Tibial nerve (tissue), 4 donors: ENCODE data around the gene GABPB1.

Experiments used
- EP300 ChIP-seq, 2 donors: sonication (generic); formaldehyde crosslinking; IDR thresholded peaks; one replicate each; pipeline ENCODE4 v1.6.1; 2017; ENCODE audit warnings: antibody characterized with exemption in 2 of 2, mild to moderate bottlenecking in 1 of 2
- POLR2A ChIP-seq, 2 donors: fragments of 450-650 bp; IDR thresholded peaks; one replicate each; pipeline ENCODE4 v1.6.1; 2017; ENCODE audit warnings: antibody characterized with exemption in 2 of 2, mild to moderate bottlenecking in 2 of 2, moderate library complexity in 2 of 2
- TF ChIP-seq, protein P1 (sequence below), 5 experiments: fragments of 200-600 bp in 3 of 5; fragments of 450-650 bp in 2 of 5; sonication (generic) in 3 of 5; IDR thresholded peaks; one replicate each; pipeline ENCODE4 v1.5.1; 2016 to 2019; ENCODE audit warnings: antibody characterized with exemption in 5 of 5, mild to moderate bottlenecking in 3 of 5, moderate library complexity in 2 of 5

DNA sequence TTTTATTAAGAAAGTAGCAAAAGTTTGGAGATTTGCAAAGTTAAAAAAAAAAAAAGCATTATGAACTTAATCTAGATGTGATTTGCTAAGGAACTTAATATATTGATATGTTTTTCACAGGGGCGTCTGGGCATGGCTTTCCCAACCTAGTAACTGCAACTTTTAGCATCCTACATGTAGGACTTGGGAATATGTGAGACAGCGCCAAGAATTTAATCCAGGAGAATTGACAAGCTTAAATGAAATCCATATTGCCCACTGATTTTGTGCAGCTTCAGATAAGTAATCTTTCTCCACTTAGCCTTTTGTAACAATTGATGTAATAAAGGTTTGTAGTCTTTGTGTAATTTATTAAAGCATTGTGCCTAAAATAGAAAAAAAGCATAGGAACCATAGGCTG is 982 bp upstream of the GABPB1 start:
- TF ChIP-seq, protein P1, sequence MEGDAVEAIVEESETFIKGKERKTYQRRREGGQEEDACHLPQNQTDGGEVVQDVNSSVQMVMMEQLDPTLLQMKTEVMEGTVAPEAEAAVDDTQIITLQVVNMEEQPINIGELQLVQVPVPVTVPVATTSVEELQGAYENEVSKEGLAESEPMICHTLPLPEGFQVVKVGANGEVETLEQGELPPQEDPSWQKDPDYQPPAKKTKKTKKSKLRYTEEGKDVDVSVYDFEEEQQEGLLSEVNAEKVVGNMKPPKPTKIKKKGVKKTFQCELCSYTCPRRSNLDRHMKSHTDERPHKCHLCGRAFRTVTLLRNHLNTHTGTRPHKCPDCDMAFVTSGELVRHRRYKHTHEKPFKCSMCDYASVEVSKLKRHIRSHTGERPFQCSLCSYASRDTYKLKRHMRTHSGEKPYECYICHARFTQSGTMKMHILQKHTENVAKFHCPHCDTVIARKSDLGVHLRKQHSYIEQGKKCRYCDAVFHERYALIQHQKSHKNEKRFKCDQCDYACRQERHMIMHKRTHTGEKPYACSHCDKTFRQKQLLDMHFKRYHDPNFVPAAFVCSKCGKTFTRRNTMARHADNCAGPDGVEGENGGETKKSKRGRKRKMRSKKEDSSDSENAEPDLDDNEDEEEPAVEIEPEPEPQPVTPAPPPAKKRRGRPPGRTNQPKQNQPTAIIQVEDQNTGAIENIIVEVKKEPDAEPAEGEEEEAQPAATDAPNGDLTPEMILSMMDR (IDR thresholded peaks at IDR 0.05): no peak
- TF ChIP-seq POLR2A (IDR thresholded peaks at IDR 0.05) (no peak), EP300 (IDR thresholded peaks at IDR 0.05) (no peak)
